OCI-LY1 (cell line): ENCODE results near the gene STAC2.
A peak's percentile ranks its signal among the peaks of the same experiment; 100 is the strongest.

Experiments used
- H2AFZ ChIP-seq: fragments of 200-600 bp; sonication (generic), shearing (Covaris generic); 2 replicates; pipeline ENCODE4 v1.6.0; 2014; ENCODE audit warnings: antibody characterized with exemption, mild to moderate bottlenecking, low read length
- H3F3A ChIP-seq: fragments of 200-600 bp; sonication (generic), shearing (Covaris generic); 2 replicates; pipeline ENCODE4 v1.6.0; 2014; ENCODE audit warnings: mild to moderate bottlenecking, antibody characterized with exemption, low read length, moderate library complexity; ENCODE audit not compliant: insufficient read depth
- H3K27ac ChIP-seq: fragments of 200-600 bp; sonication (generic); 2 replicates; pipeline ENCODE4 v1.5.1; 2014; ENCODE audit warnings: low read length, mixed run types, mild to moderate bottlenecking, low read depth; ENCODE audit not compliant: poor library complexity, severe bottlenecking
- H3K27me3 ChIP-seq: fragments of 200-600 bp; sonication (generic); 2 replicates; pipeline ENCODE4 v1.6.0; 2014; ENCODE audit warnings: antibody characterized with exemption, mild to moderate bottlenecking, low read length, moderate library complexity; ENCODE audit not compliant: insufficient read depth
- H3K36me3 ChIP-seq: fragments of 200-600 bp; sonication (generic); 2 replicates; pipeline ENCODE4 v1.6.1; 2014; ENCODE audit warnings: mild to moderate bottlenecking, antibody characterized with exemption, low read length, moderate library complexity, mixed read lengths; ENCODE audit not compliant: insufficient read depth
- H3K4me1 ChIP-seq: fragments of 200-600 bp; sonication (generic); 2 replicates; pipeline ENCODE4 v1.5.1; 2014; ENCODE audit warnings: mild to moderate bottlenecking, low read length, moderate library complexity; ENCODE audit not compliant: insufficient read depth, severe bottlenecking
- H3K4me2 ChIP-seq: fragments of 200-600 bp; sonication (generic), shearing (Covaris generic); 2 replicates; pipeline ENCODE4 v1.6.1; 2014; ENCODE audit warnings: low read length
- H3K4me3 ChIP-seq: fragments of 200-600 bp; sonication (generic); 2 replicates; pipeline ENCODE4 v1.5.1; 2014; ENCODE audit warnings: low read length, low read depth, mild to moderate bottlenecking, mixed read lengths; ENCODE audit not compliant: poor library complexity, severe bottlenecking
- H3K79me2 ChIP-seq: fragments of 200-600 bp; shearing (Covaris generic); 2 replicates; pipeline ENCODE4 v1.6.1; 2016; ENCODE audit warnings: mixed run types, low read length, mixed read lengths; ENCODE audit not compliant: insufficient read depth
- H3K9ac ChIP-seq: fragments of 200-600 bp; sonication (generic), shearing (Covaris generic); 2 replicates; pipeline ENCODE4 v1.6.1; 2014; ENCODE audit warnings: mild to moderate bottlenecking, low read length, mixed read lengths
- H3K9me2 ChIP-seq: fragments of 200-600 bp; sonication (generic), shearing (Covaris generic); 2 replicates; pipeline ENCODE4 v1.6.1; 2014; ENCODE audit warnings: low read depth, mild to moderate bottlenecking, low read length, mixed read lengths
- H3K9me3 ChIP-seq: fragments of 200-600 bp; shearing (Covaris generic); 2 replicates; pipeline ENCODE4 v1.6.1; 2014; ENCODE audit warnings: low read length, mixed read lengths
- H4K20me1 ChIP-seq: fragments of 200-600 bp; sonication (generic), shearing (Covaris generic); 2 replicates; pipeline ENCODE4 v1.6.0; 2016; ENCODE audit warnings: mild to moderate bottlenecking, low read length; ENCODE audit not compliant: insufficient read depth
- EZH2 ChIP-seq: fragments of 200-600 bp; sonication (generic), shearing (Covaris generic); IDR thresholded peaks from 2 replicates; pipeline ENCODE4 v1.8.0; 2017; ENCODE audit warnings: borderline replicate concordance, mixed run types, mild to moderate bottlenecking, antibody characterized with exemption, low read length, moderate library complexity, mixed read lengths
- TF ChIP-seq, protein P1 (sequence below): fragments of 200-600 bp; sonication (generic), shearing (Covaris generic); IDR thresholded peaks from 2 replicates; pipeline ENCODE4 v1.5.1; 2017; ENCODE audit warnings: mild to moderate bottlenecking, antibody characterized with exemption, low read length, moderate library complexity, mixed read lengths

Gene STAC2

DNA sequence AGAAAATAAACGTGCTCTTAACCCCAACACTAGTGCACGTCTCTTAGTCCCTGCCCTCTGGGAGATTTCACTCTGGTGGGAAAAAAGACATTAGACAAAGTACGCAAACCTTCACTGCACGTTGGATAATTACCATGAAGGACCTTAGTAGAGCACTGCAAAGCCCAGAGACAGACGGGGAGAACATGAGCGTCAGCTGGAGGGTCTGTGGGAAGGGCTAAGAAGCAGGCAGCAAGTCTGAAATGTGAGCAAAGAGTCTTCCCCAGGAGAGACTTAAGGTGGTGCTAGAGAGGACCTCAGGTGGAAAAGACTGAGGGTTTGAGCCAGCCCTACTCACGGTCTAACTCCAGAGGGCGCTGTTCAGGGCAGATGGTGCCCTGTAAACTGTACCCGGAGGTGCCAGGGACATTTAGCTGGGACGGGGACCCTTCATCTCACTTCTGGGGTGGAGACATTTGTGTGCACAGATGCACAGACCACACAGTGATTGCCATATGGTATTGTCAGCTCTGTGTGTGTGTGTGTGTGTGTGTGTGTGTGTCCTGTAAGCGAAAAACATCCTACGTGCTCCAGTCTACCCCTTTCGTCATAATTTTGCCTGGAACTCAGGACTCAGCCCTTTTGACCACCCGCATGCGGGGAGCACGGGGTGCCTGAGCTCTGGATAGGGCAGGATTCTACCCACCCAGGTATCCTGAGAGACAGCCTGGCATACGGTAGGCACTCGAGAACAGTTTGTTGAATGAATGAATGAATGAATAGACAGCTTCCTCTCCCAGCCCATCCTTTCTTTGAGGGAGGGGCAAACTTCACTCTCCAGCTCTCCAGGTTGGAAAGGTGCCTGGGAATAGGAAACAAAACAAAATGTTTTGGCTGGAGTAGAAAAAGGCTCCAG lies 10.1 kb upstream of the STAC2 start:
- Histone ChIP-seq H3K27ac (no peak overlapping the region), H3K9ac (no peak overlapping the region), H4K20me1 (no peaks in the 10 kb centered on the region)

DNA sequence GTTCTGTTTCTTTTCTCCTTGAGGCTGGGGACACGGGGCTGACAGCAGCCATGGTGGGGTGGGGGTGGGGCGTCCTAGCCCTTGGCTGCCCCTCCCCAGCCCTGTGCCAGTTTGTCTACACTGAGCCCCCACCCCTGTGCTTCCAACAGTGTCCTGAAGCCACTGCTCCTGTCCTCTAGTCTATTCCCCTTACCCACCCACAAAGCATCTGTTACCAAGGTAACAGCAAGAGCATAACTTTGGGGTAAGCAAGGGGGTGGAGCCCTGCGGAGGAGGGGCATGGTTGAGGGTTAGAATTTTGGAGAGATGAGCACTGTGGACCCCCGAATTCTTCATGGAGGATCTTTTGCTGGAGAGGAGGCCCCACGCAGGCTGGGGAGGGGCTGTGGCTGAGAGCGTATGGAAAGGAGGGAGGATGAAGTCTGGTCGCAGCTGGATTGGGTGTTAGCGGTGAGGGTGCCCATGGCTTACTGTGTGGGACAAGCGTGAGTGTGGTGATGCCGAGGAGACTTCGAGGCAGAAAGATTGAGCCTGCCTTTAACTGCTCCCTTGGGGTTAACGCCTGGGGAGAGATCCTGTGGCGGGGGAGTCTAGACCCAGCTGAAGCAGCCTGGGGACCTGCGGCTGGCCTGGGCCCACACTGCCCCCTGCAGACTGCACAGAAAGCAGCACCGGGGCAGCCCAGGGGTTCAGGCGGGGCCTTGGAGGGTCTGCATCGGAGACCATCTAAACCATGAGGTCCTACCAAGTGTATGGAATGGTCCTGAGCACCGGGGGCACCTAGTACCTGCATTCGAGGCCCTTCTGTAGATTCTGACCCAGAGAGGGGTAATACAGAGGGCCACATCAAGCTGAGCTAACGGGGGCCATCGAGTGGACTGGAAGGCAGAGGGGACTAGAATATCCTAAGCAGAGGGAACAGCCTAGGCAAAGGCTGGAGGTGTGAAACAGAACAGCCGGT lies 6.1 kb upstream of the STAC2 start:
- Histone ChIP-seq H2AFZ (no peak overlapping the region), H3F3A (no peaks in the 10 kb centered on the region), H3K4me3 (no peak overlapping the region), H3K27ac (no peak overlapping the region), H3K36me3 (no peaks in the 10 kb centered on the region), H3K4me1 (peaks cover 7% of the 10 kb centered on the region), H3K4me2 (peak overlapping the region; percentile 46; the same call in 1 of the 2 replicates), H3K9ac (no peak overlapping the region), H3K27me3 (no peaks in the 10 kb centered on the region), H3K9me3 (no peaks in the 10 kb centered on the region), H3K9me2 (no peaks in the 10 kb centered on the region), H4K20me1 (no peaks in the 10 kb centered on the region), H3K79me2 (no peaks in the 10 kb centered on the region)
- TF ChIP-seq, protein P1, sequence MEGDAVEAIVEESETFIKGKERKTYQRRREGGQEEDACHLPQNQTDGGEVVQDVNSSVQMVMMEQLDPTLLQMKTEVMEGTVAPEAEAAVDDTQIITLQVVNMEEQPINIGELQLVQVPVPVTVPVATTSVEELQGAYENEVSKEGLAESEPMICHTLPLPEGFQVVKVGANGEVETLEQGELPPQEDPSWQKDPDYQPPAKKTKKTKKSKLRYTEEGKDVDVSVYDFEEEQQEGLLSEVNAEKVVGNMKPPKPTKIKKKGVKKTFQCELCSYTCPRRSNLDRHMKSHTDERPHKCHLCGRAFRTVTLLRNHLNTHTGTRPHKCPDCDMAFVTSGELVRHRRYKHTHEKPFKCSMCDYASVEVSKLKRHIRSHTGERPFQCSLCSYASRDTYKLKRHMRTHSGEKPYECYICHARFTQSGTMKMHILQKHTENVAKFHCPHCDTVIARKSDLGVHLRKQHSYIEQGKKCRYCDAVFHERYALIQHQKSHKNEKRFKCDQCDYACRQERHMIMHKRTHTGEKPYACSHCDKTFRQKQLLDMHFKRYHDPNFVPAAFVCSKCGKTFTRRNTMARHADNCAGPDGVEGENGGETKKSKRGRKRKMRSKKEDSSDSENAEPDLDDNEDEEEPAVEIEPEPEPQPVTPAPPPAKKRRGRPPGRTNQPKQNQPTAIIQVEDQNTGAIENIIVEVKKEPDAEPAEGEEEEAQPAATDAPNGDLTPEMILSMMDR, result peak; percentile 97
- no peak for TF ChIP-seq EZH2

More for the DNA sequence above, 10.1 kb upstream of the STAC2 start:
- Histone ChIP-seq H2AFZ (no peak overlapping the region), H3F3A (no peaks in the 10 kb centered on the region), H3K9me2 (no peaks in the 10 kb centered on the region), H3K27me3 (no peaks in the 10 kb centered on the region), H3K36me3 (no peaks in the 10 kb centered on the region), H3K9me3 (no peaks in the 10 kb centered on the region), H3K79me2 (no peaks in the 10 kb centered on the region), H3K4me2 (no peak overlapping the region), H3K4me3 (no peak overlapping the region), H3K4me1 (peaks cover 24% of the 10 kb centered on the region)
- TF ChIP-seq, protein P1, result peak; percentile 99
- no peak for TF ChIP-seq EZH2

DNA sequence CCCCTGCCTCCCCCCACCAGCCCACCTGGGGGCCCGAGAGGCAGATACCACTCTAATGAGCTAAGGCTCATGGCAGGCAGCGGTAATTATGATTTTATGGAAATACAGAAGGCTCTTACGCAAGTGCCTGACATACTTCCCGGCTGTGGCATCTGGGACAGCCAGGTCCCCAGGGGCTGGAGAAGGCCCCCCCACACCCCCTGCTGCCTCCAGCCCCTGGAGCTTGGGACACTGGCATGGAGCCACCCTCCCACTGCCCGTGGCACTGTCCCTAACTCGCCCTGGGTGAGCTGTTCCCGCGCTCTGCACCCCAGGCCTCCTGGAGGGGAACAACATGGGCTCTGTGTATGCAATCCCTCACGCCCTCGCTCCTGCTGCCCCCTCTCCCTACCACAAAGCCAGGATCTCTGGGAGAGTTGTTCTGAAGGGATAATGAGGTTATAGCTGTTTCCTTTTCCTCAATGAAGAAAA lies 5.4 kb upstream of the STAC2 start:
- H3K9me3 ChIP-seq, result no peaks in the 10 kb centered on the region
- H4K20me1 ChIP-seq, result no peaks in the 10 kb centered on the region
- peaks cover 7% of the 10 kb centered on the region for H3K4me1 ChIP-seq
- no peak overlapping the region for H3K9ac ChIP-seq
- H3K27me3 ChIP-seq, result no peaks in the 10 kb centered on the region
- H2AFZ ChIP-seq, result no peak overlapping the region
- no peak for TF ChIP-seq EZH2
- TF ChIP-seq, protein P1, result no peak
- H3K27ac ChIP-seq, result no peak overlapping the region
- H3K4me3 ChIP-seq, result no peak overlapping the region
- H3F3A ChIP-seq, result no peaks in the 10 kb centered on the region
- no peak overlapping the region for H3K4me2 ChIP-seq
- H3K79me2 ChIP-seq, result no peaks in the 10 kb centered on the region
- H3K36me3 ChIP-seq, result no peaks in the 10 kb centered on the region
- H3K9me2 ChIP-seq, result no peaks in the 10 kb centered on the region
